Measurements from ENCODE around the gene CCT8L2. TPM values are rescaled to one million over a fixed set of nuclear protein-coding genes. Genes with fewer than 3 reads are reported as not detected.
"Not testable (repeated sequence)": the region's sequence is repeated elsewhere in the genome, so short reads cannot be mapped to it uniquely, and the experiment has no call there.

CCT8L2 gene
- total and polyA plus RNA-seq, 8 donors: not detected

DNA sequence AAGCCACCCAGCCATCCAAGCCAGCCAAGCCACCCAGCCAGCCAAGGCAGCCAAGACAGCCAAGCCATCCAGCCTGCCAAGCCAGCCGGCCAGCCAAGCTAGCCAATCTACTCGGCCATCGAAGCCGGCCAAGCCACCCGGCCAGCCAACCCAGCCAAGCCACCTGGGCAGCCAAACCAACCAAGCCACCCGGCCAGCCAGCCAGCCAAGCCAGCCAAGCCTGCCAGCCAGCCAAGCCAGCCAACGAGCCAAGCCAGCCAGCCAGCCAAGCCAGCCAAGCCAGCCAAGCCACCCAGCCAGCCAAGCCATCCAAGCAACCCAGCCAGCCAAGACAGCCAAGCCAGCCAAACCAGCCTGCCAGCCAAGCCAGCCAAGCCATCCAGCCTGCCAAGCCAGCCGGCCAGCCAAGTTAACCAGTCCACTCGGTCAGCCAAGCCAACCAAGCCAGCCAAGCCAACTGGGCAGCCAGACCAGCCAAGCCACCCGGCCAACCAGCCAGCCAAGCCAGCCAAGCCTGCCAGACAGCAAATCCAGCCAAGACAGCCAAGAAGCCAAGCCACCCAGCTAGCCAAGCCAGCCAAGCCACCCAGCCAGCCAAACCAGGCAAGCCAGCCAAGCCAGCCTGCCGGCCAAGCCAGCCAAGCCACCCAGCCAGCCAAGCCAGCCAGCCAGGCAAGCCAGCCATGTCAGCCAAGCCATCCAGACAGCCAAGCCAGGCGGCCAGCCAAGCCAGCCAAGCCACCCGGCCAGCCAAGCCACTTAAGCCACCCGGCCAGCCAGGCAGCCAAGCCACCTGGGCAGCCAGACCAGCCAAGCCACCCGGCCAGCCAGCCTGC is 26.8 kb downstream of the CCT8L2 start:
- H3K4me1 ChIP-seq; DNase-seq; intact Hi-C loops (cut with DNase I; ENCODE audit: low total_unique reads); H3K4me3 ChIP-seq; H3K36me3 ChIP-seq; H3K27ac ChIP-seq; H3K27me3 ChIP-seq: not testable (repeated sequence)
- 54 to 85% (median 78%) methylated on average over 3 to 15 of the region's 15 CpGs for WGBS, 5 donors
- H3K9me3 ChIP-seq: peaks cover 0 to 55% (median 0%) of the 10 kb centered on the region in 4 donors

DNA sequence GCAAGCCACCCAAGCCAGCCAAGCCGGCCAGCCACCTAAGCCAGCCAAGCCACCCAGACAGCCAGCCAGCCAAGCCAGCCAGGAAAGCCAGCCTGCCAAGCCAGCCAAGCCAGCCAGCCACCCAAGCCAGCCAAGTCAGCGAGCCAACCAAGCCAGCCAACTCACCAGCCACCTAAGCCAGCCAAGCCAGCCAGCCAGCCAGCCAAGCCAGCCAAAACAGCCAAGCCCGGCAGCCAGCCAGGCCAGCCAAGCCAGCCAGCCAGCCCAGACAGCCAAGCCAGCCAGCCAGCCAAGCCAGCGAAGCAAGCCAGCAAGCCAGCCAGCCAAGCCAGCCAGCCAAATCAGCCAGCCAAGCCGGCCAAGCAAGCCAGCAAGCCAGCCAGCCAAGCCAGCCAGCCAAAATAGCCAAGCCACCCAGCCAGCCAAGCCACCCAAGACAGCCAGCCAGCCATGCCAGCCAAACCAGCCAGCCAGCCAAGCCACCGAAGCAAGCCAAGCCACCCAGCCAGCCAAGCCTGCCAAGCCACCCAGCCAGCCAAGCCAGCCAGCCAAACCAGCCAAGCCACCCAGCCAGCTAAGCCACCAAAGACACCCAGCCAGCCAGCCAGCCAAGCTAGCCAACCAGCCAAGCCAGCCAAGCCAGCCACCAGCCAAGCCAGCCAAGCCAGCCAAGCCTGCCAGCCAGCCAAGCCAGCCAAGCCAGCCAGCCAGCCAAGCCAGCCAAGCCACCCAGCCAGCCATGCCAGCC is 27.6 kb downstream of the CCT8L2 start:
- H3K27me3 ChIP-seq; H3K4me1 ChIP-seq; DNase-seq; H3K36me3 ChIP-seq; H3K4me3 ChIP-seq; H3K27ac ChIP-seq; intact Hi-C loops (cut with DNase I; ENCODE audit: low total_unique reads): not testable (repeated sequence)
- H3K9me3 ChIP-seq: peaks cover 0 to 56% (median 0%) of the 10 kb centered on the region in 4 donors
- 76 to 90% (median 81%) methylated on average over 3 to 6 of the region's 6 CpGs; no CpG with 5 or more reads in 1 of the 5 donors for WGBS, 5 donors

DNA sequence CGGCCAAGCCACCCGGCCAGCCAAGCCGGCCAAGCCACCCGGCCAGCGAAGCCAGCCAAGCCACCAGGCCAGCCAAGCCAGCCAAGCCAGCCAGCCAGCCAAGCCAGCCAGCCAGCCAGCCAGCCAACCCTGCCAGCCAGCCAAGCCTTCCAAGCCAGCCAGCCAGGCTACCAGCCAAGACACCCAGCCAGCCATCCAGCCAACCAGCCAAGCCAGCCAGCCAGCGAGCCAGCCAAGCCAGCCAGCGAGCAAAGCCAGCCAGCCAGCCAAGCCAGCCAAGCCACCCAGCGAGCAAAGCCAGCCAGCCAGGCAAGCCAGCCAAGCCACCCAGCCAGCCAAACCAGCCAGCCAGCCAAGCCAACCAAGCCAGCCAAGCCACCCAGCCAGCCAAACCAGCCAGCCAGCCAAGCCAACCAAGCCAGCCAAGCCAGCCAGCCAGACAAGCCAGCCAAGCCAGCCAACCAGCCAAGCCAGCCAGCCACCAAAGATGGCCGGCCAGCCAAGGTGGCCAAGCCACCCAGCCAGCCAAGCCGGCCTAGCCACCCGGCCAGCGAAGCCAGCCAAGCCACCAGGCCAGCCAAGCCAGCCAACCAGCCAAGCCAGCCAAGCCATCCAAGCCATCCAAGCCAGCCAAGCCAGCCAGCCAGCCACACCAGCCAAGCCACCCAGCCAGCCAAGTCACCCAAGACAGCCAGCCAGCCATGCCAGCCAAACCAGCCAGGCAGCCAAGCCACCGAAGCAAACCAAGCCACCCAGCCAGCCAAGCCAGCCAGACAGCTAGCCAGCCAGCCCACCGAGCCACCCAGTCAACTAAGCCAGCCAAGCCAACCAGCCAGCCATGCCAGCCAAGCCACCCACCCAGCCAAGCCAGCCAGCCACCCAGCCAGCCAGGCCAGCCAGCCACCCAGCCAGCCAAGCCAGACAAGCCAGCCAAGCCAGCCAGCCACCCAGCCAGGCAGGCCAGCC is 28.8 kb downstream of the CCT8L2 start:
- Histone ChIP-seq H3K27me3 (no peaks in the 10 kb centered on the region), H3K27ac (no peak overlapping the region), H3K36me3 (no peaks in the 10 kb centered on the region), H3K9me3 (peaks cover 0 to 65% (median 2%) of the 10 kb centered on the region in 4 donors), H3K4me1 (no peaks in the 10 kb centered on the region), H3K4me3 (no peak overlapping the region)
- no peak for DNase-seq
- intact Hi-C loops (cut with DNase I; ENCODE audit: low total_unique reads): no loop called here
- TF ChIP-seq POLR2AphosphoS5 (IDR thresholded peaks at IDR 0.05) (no peak), EP300 (IDR thresholded peaks at IDR 0.05) (no peak), POLR2A (IDR thresholded peaks at IDR 0.05) (no peak)
- TF ChIP-seq, protein P1, sequence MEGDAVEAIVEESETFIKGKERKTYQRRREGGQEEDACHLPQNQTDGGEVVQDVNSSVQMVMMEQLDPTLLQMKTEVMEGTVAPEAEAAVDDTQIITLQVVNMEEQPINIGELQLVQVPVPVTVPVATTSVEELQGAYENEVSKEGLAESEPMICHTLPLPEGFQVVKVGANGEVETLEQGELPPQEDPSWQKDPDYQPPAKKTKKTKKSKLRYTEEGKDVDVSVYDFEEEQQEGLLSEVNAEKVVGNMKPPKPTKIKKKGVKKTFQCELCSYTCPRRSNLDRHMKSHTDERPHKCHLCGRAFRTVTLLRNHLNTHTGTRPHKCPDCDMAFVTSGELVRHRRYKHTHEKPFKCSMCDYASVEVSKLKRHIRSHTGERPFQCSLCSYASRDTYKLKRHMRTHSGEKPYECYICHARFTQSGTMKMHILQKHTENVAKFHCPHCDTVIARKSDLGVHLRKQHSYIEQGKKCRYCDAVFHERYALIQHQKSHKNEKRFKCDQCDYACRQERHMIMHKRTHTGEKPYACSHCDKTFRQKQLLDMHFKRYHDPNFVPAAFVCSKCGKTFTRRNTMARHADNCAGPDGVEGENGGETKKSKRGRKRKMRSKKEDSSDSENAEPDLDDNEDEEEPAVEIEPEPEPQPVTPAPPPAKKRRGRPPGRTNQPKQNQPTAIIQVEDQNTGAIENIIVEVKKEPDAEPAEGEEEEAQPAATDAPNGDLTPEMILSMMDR (IDR thresholded peaks at IDR 0.05): no peak
- WGBS, 5 donors: 78 to 93% (median 82%) methylated on average over 3 to 14 of the region's 14 CpGs

DNA sequence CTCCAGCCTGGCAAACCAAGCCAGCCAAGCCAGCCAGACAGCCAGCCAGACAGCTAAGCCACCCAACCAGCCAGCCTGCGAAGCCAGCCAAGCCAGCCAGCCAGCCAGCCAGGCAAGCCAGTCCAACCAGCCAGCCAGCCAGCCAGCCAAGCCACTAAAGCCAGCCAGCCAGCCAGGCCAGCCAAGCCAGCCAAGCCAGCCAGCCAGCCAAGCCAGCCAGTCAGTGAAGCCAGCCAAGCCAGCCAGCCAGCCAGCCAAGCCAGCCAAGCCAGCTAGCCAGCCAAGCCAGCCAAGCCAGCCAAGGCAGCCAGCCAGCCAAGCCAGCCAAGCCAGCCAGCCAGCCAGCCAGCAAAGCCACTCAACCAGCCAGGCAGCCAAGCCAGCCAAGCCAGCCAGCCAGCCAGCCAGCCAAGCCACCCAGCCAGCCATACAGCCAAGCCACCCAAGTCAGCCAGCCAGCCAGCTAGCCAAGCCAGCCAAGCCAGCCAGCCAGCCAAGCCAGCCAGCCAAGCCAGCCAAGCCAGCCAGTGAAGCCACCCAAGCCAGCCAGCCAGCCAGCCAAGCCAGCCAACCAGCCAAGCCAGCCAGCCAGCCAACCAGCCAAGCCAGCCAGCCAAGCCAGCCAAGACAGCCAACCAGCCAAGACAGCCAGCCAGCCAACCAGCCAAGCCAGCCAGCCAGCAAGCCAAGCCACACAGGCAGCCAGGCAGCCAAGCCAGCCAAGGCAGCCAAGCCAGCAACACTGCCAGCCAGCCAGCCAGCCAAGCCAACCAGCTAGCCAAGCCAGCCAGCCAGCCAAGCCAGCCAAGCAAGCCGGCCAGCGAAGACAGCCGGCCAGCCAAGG is 29.7 kb downstream of the CCT8L2 start:
- Histone ChIP-seq H3K27me3 (no peaks in the 10 kb centered on the region), H3K4me1 (no peaks in the 10 kb centered on the region), H3K4me3 (no peak overlapping the region), H3K27ac (no peak overlapping the region), H3K36me3 (no peaks in the 10 kb centered on the region), H3K9me3 (peaks cover 0 to 57% (median 2%) of the 10 kb centered on the region in 4 donors)
- intact Hi-C loops (cut with DNase I; ENCODE audit: low total_unique reads): no loop called here
- no peak for DNase-seq
- WGBS, 5 donors: 81 to 100% (median 93%) methylated on average over 3 to 4 of the region's 4 CpGs
- TF ChIP-seq POLR2AphosphoS5 (IDR thresholded peaks at IDR 0.05) (no peak), EP300 (IDR thresholded peaks at IDR 0.05) (no peak), POLR2A (IDR thresholded peaks at IDR 0.05) (no peak)
- TF ChIP-seq, protein P1 (IDR thresholded peaks at IDR 0.05): no peak

DNA sequence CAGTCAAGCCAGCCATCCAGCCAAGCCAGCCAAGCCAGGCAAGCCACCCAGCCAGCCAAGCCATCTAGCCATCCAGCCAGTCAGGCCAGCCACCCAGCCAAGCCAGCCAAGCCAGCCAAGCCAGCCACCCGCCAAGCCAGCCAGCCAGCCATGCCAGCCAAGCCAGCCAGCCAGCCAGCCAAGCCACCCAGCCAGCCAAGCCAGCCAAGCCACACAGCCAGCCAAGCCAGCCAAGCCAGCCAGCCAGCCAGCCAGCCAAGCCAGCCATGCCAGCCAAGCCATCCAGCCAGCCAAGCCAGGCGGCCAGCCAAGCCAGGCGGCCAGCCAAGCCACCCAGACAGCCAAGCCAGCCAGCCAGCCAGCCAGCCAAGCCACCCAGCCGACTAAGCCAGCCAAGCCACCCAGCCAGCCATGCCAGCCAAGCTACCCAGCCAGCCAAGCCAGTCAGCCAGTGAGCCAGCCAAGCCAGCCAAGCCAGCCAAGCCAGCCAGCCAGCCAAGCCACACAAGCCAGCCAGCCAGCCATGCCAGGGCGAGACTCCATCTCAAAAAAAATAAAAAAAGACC is 31.4 kb downstream of the CCT8L2 start:
- 63 to 87% (median 77%) methylated on average over 3 to 5 of the region's 5 CpGs for WGBS, 5 donors
- not testable (repeated sequence) for H3K4me3 ChIP-seq, H3K27me3 ChIP-seq

DNA sequence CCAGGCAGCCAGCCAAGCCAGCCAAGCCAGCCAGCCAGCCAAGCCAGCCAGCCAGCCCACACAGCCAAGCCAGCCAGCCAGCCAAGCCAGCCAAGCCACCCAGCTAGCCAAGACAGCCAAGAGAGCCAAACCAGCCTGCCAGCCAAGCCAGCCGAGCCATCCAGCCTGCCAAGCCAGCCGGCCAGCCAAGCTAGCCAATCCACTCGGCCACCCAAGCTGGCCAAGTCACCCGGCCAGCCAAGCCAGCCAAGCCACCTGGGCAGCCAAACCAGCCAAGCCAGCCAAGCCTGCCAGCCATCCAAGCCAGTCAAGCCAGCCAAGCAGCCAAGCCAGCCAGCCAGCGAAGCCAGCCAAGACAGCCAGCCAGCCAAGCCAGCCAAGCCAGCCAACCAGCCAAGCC is 32.0 kb downstream of the CCT8L2 start:
- intact Hi-C loops (cut with DNase I; ENCODE audit: low total_unique reads); H3K27ac ChIP-seq; H3K36me3 ChIP-seq; DNase-seq; H3K4me1 ChIP-seq; H3K27me3 ChIP-seq; H3K4me3 ChIP-seq: not testable (repeated sequence)
- peaks cover 0 to 38% (median 3%) of the 10 kb centered on the region in 4 donors for H3K9me3 ChIP-seq
- WGBS, 5 donors: 73 to 87% (median 83%) methylated on average over 1 to 5 of the region's 5 CpGs

More for the DNA sequence above, 31.4 kb downstream of the CCT8L2 start:
- H3K36me3 ChIP-seq; DNase-seq; H3K4me1 ChIP-seq; H3K27ac ChIP-seq; intact Hi-C loops (cut with DNase I; ENCODE audit: low total_unique reads): not testable (repeated sequence)
- H3K9me3 ChIP-seq: peaks cover 0 to 43% (median 2%) of the 10 kb centered on the region in 4 donors

DNA sequence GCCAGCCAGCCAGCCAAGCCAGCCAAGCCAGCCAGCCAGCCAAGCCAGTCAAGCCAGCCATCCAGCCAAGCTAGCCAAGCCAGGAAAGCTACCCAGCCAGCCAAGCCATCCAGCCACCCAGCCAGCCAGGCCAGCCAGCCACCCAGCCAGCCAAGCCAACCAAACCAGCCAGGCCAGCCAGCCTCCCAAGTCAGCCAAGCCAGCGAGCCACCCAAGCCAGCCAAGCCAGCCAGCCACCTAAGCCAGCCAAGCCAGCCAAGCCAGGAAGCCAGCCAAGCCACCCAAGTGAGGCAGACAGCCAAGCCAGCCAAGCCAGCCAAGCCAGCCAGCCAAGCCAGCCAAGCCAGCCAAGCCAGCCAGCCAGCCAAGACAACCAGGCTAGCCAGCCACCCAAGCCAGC is 32.6 kb downstream of the CCT8L2 start:
- WGBS, 5 donors: 14 to 70% (median 50%) methylated on average over 1 of the region's 1 CpG
- peaks cover 0 to 37% (median 7%) of the 10 kb centered on the region in 4 donors for H3K9me3 ChIP-seq
- H3K36me3 ChIP-seq; H3K27me3 ChIP-seq; H3K4me3 ChIP-seq; H3K4me1 ChIP-seq; intact Hi-C loops (cut with DNase I; ENCODE audit: low total_unique reads); DNase-seq; H3K27ac ChIP-seq: not testable (repeated sequence)
